Fibroblast of upper back skin (primary cell): ENCODE results near the gene GET4.
A peak's percentile ranks its signal among the peaks of the same experiment; 100 is the strongest.

Experiments
- DNase-seq: peaks from one replicate; pipeline ENCODE4 v3.0.0-alpha.2; 2013

GET4 gene, protein sequence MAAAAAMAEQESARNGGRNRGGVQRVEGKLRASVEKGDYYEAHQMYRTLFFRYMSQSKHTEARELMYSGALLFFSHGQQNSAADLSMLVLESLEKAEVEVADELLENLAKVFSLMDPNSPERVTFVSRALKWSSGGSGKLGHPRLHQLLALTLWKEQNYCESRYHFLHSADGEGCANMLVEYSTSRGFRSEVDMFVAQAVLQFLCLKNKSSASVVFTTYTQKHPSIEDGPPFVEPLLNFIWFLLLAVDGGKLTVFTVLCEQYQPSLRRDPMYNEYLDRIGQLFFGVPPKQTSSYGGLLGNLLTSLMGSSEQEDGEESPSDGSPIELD

DNA sequence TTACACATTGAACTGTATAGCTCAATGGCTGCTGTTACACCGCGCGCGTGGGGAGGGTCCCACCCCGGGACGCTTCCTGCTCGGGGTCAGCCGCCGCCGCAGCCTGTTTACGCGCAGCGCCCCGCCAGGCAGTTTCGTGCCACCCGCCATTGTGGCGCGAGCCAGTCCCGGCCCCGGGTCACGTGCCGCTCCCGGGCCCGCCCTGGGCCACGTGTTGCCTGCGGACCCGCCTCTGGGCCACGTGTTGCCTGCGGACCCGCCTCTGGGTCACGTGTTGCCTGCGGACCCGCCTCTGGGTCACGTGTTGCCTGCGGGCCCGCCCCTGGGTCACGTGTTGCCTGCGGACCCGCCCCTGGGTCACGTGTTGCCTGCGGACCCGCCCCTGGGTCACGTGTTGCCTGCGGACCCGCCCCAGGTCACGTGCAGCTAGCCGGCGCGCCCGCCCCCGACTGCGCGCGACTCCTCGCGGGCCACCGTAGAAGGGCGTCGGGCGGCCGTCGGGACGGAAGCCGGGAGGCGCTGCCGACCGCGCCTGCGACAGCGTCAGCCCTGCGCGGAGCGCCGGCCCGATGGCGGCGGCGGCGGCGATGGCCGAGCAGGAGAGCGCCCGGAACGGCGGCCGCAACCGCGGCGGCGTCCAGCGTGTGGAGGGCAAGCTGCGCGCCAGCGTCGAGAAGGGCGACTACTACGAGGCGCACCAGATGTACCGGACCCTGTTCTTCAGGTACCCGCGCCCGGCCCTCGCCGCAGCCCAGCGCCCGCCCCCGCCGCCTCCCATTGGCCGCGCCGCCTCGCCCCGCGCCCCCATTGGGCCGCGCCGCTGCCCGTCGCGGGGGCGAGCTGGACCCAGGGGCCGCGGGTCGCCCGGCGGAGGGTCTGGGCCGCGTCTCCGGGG lies at the start of gene GET4:
Gene GET4, plus strand, starts transcription at position 478 of the 895 bp plus-strand sequence. Its CDS starts 92 bp downstream, at position 570.
- peak; percentile 95 for DNase-seq

GRCh38 chr7:828793-829561 lies 47.4 kb upstream of the GET4 start:
- no peak for DNase-seq

- DNase-seq, result no peak
Observed at GRCh38 chr7:830069-830468, 46.3 kb upstream of the GET4 start.

- DNase-seq, result peak; percentile 89
Observed at GRCh38 chr7:831596-832166, 44.7 kb upstream of the GET4 start.

DNA sequence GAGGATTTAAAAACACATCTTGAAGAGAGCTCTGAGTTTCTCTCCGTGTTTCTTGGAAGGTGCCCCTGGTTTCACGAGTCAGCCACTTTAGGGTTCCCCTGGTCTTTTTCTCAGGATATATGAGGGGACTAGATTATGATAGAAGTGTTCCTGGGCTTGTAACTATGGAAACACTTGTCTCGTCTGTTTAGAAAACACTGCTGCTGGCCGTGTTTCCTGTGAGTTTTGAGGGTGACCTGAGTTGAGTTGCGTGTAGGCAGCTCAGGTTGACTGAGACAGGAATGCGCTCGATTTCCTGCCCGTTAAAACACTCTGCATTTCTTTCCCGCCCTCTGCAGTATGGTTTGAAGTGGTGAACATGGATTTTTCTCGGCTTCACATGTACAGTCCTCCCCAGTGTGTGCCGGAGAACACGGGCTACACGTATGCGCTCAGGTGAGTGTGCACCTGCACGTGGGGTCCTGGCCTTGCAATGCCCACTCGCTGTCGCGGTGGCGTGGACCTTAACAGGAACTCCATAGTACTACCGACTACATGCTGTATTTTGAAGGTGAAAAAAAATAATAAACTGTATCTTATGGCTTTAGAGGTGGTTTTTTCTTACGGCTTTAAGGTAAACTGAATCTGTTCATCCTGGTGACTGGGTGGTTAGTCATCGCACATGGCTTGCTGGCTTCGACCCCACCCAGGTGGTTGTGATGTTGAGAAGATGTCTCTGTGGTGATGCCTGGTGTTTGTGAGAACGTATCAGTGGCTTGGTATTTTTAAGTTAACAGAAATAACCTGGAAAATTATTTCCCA lies 44.0 kb upstream of the GET4 start, which contains the start of gene SUN1:
Gene SUN1, plus strand, starts transcription at position 310 of the 801 bp plus-strand sequence. Its CDS starts 49 bp downstream, at position 359.
- DNase-seq, result peak; percentile 43

- DNase-seq, result no peak
Observed at GRCh38 chr7:832968-833424, 43.4 kb upstream of the GET4 start.

DNA sequence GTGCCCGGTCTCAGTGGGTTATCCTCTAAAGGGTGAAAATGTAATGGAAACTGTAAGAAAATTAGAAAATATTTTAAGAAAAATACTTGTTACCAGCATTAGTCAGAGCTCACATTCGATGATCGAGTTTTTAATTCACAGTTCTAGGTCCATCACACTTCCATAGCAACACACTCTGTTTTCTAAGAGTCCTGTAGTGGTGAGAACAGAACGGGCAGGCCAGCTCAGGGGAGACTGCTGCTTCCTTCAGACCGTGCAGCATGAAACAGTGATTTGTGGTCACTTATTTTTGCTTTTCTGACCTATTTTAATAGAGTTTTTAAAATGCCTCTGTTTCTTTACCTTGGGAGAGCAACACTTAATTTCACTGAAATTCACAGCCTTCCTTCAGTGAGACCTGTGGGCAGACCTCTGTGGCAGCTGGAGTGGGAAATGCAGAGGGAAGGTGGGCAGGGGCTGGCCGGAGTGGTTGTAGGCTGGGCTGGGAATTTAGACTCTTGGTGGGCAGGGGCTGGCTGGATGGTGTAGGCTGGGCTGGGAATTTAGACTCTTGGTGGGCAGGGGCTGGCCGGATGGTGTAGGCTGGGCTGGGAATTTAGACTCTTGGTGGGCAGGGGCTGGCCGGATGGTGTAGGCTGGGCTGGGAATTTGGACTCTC lies 42.6 kb upstream of the GET4 start:
- no peak for DNase-seq

DNA sequence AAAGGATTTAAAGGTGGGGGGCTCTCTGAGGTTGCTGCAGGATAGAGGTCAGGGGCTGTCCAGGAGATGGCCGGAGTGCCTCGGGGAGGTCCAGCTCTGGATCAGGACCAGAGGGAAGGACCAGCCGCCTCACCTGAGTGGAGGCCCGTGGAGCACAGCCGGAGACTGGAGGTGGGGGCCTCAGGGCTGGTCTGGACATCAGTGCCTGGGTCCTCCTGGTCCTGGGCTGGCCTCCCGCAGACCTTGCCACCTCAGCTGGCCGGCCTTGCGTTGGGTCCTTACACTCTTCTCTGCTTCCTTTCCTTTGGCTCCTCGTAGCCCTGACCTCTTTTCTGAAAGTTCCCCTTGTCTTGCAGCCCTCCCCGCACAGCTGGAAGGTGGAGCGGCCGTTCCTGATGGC lies 42.1 kb upstream of the GET4 start:
- DNase-seq, result no peak

DNA sequence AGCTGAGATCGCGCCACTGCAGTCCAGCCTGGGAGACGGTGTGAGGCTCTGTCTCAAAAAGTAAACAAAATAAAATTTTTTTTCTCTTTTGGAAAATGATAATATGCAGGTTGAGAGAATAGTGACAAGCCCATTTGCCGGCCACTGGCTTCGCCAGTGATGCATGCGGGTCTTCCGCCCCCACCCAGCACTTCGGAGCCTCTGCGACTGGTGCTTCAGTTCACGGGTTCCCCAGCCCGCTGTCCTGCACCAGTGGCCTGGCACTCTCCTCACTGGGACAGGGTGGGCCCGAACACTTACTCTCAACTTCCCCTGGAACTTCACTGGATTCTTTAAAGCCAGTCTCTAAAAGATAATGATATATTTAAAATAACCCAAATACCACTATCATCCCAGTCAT lies 41.3 kb upstream of the GET4 start:
- DNase-seq, result no peak

DNA sequence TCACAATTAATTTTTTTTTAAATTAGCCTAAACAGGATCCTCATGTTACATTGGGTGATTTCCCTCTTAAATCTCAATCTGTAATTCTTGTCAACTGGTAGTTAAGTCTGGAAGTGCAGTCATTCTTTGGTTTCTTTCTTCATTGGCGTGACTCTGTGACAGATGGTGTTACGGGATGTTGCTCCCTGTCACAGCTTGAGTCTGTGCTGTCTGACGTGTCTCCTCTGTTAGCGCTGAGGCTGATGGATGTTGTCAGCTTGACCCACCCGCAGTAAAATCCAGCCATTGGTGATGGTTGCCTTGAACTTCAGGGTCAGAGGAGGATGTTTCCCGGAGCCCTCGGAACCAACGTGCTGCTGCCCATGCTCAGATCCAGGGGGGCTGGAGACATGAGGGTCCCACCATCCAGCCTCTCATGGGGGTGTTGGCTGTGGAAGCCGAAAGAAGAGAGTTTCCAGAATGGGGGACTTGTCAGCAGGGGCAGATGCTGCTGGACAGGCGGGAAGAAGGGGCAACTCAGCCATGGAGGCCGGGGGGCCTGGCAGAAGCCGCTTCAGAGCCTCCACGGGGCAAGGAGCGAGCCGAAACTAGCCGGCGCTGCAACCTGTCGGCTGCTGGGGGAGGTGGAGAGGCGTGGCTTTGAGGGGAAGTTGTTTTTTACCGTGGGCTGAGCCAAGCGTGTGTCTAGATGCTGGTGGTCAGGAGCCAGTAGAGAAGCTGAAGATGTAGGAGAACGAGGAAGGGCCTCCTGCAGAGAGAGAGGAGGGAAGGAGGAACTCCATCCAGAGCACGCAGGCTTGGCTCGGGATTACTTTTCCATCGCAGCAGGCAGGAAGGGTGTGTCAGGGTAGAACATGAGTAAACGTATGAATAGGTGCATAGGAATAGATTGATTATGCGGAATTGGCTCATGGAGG lies 40.6 kb upstream of the GET4 start:
- no peak for DNase-seq

DNA sequence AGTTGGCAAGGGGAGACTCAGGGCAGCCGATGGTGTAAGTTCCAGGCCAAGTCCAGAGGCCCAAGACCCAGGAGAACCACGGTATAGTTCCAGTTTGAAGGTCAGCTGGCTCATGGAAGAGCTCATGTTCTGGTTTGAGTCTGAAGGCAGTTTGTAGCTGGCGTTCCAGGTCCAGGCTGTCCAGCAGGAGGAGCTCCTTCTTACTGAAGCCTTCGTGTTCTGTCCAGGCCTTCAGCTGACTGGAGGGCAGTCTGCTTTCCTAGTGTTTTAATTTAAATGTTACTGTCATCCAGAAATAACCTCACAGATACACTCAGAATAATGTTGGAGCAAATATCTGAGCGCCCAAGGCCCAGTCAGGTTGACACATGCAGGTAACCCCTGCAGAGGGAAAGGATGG lies 39.9 kb upstream of the GET4 start:
- DNase-seq, result peak; percentile 31

DNA sequence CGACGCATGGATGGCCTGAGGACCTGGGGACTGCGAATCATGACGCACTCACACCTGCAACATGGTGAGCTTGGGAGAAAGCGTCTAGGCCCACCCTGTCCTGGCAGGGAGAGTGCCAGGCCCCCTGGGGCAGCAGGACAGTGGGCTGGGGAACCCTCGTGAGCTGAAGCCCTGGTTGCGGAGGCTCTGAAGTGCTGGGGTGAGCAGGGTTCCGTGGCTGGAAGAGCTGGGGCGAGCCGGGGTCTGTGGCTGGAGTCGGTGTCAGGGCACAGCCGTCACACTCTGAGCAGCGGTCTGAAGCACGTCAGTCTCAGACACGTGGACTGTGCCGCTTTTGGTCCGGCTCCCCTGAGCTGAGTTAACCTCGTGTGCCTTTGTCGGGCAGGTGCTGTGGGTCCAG lies 39.4 kb upstream of the GET4 start:
- no peak for DNase-seq

DNA sequence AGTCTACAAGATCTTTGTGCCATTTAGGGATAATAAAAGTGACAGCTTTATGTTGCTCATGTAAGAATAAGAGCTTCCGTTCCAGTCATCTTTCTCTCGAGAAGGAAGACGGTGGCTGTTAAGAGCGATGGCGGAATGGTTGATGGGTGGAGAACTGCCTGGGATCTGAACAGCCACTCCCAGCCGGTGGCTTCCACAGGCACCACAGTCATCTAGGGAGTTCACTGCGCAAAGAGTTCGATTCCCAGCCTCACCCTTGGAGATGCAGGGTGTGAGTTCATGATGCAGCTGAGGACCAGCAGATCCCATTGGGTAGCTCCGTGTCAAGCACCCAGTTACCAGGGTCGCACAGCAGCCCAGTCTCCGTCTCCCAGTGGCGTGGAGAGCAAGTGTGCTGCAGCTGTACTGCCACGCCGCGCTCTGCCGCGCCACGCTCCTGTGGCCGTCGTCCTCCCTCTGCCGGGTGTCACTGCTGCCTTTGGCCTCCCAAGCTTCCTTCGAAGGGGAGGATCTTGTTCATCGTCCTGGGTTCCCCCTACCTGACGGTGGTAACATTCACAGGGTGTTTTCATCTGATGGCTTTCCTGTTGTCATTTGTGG lies 36.3 kb upstream of the GET4 start:
- no peak for DNase-seq

DNA sequence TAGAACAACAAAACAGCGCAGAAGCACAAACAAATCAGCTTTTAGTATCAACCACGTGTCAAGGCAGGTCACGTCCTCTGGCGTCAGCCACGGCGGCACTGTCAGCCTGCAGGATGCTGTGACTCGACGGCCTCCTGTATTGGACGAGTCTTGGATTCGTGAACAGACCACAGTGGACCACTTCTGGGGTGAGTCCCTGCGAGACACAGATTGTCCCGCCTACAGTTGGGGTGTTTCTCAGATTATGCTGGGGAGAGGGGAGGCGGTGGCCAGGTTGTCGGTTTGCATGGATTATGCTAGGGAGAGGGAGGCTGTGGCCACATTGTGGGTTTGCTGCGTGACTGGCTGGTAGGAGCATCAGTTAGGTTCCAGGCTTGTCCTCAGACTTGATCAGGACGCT lies 34.4 kb upstream of the GET4 start:
- no peak for DNase-seq

DNA sequence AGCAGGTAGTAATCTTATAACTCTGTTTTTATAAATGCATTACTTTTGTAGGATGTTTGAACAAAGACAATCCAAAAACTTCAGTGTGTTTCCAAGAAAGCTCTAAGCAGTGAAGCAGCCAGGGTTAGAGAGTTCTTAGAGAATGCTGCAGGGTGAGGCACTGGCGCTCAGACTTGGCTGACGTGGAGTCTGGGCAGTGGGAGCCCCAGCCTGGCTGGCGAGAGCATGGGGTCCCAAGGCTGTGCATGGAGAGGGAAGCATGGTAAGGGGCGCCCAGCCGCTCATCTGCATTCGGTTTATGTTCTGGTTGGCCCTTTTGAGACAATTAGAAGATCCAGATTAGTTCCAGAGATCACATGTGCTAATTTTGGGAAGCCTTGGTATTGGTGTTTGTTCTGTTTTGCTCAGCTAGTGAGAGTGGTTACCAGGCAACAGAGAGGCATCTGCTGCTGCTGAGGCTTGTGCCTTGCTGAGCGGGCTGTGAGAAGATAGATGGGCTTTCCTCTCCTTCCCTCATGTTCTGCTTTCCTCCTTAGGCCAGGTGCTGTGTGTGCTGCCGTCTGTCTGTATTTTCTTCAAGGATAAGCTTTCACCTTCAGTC lies 33.8 kb upstream of the GET4 start:
- no peak for DNase-seq

- no peak for DNase-seq
Observed at GRCh38 chr7:843230-843629, 33.1 kb upstream of the GET4 start.

GRCh38 chr7:844043-844442 lies 32.3 kb upstream of the GET4 start:
- DNase-seq, result no peak

- DNase-seq, result no peak
Observed at GRCh38 chr7:844514-844913, 31.8 kb upstream of the GET4 start.

DNA sequence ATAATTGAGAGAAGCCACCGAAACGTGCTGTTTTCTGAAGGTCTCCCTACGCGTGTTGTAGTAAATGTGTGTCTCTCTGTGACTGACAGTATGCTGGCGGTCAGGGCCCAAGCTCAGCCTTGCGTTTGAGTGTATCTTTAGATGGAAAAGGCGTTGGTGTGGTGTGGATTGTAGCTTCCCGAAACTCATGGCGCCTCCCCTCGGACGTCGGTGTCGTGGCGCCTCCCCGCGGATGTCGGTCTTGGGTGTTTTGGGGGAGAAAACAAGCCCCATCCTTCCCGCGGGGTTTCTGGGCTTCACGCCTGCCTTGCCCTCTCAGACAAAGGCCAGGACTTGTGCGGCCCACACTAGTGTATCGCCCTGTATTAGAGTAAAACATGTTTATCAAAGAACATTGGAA lies 31.3 kb upstream of the GET4 start:
- DNase-seq, result no peak
